ENCODE data around the gene PRIM2.
"Not testable (repeated sequence)": the region's sequence is repeated elsewhere in the genome, so short reads cannot be mapped to it uniquely, and the experiment has no call there.

PRIM2 gene

GRCh38 chr6:57500368-57501021 lies 183.1 kb downstream of the PRIM2 start:
- intact Hi-C loops (cut with micrococcal nuclease), result not testable (repeated sequence)

GRCh38 chr6:57502387-57502786 lies 185.0 kb downstream of the PRIM2 start:
- H3K36me3 Mint-ChIP-seq (ENCODE audit: low read depth); intact Hi-C loops (cut with micrococcal nuclease); H3K4me3 Mint-ChIP-seq; H3K27me3 Mint-ChIP-seq; H3K27ac Mint-ChIP-seq; H3K9me3 Mint-ChIP-seq; H3K4me1 Mint-ChIP-seq (ENCODE audit: low read depth): not testable (repeated sequence)

More at GRCh38 chr6:57500368-57501021, 183.1 kb downstream of the PRIM2 start:
- not testable (repeated sequence) for H3K27ac Mint-ChIP-seq; H3K4me3 Mint-ChIP-seq; H3K36me3 Mint-ChIP-seq (ENCODE audit: low read depth); H3K4me1 Mint-ChIP-seq (ENCODE audit: low read depth); H3K27me3 Mint-ChIP-seq; H3K9me3 Mint-ChIP-seq

- H3K27ac Mint-ChIP-seq; H3K9me3 Mint-ChIP-seq; H3K27me3 Mint-ChIP-seq; H3K4me1 Mint-ChIP-seq (ENCODE audit: low read depth); H3K4me3 Mint-ChIP-seq; intact Hi-C loops (cut with micrococcal nuclease); H3K36me3 Mint-ChIP-seq (ENCODE audit: low read depth): not testable (repeated sequence)
These were observed 187.8 kb downstream of the PRIM2 start for GRCh38 chr6:57505251-57505650.

GRCh38 chr6:57510390-57510789 lies 193.0 kb downstream of the PRIM2 start:
- H3K27ac Mint-ChIP-seq; H3K27me3 Mint-ChIP-seq; H3K9me3 Mint-ChIP-seq; intact Hi-C loops (cut with micrococcal nuclease); H3K4me3 Mint-ChIP-seq; H3K4me1 Mint-ChIP-seq (ENCODE audit: low read depth); H3K36me3 Mint-ChIP-seq (ENCODE audit: low read depth): not testable (repeated sequence)

GRCh38 chr6:57515171-57515570 lies 197.7 kb downstream of the PRIM2 start:
- H3K4me3 Mint-ChIP-seq; H3K9me3 Mint-ChIP-seq; H3K36me3 Mint-ChIP-seq (ENCODE audit: low read depth); H3K27ac Mint-ChIP-seq; intact Hi-C loops (cut with micrococcal nuclease); H3K4me1 Mint-ChIP-seq (ENCODE audit: low read depth); H3K27me3 Mint-ChIP-seq: not testable (repeated sequence)

- H3K4me3 Mint-ChIP-seq; H3K27me3 Mint-ChIP-seq; H3K36me3 Mint-ChIP-seq (ENCODE audit: low read depth); H3K27ac Mint-ChIP-seq; intact Hi-C loops (cut with micrococcal nuclease); H3K4me1 Mint-ChIP-seq (ENCODE audit: low read depth); H3K9me3 Mint-ChIP-seq: not testable (repeated sequence)
These were observed 198.4 kb downstream of the PRIM2 start for GRCh38 chr6:57515845-57516244.

- H3K27me3 Mint-ChIP-seq; H3K27ac Mint-ChIP-seq; H3K9me3 Mint-ChIP-seq; H3K36me3 Mint-ChIP-seq (ENCODE audit: low read depth); H3K4me3 Mint-ChIP-seq; H3K4me1 Mint-ChIP-seq (ENCODE audit: low read depth); intact Hi-C loops (cut with micrococcal nuclease): not testable (repeated sequence)
These were observed 199.3 kb downstream of the PRIM2 start for GRCh38 chr6:57516776-57517175.

- H3K27me3 Mint-ChIP-seq; H3K4me1 Mint-ChIP-seq (ENCODE audit: low read depth); H3K36me3 Mint-ChIP-seq (ENCODE audit: low read depth); H3K9me3 Mint-ChIP-seq; H3K4me3 Mint-ChIP-seq; intact Hi-C loops (cut with micrococcal nuclease); H3K27ac Mint-ChIP-seq: not testable (repeated sequence)
These were observed 201.8 kb downstream of the PRIM2 start for GRCh38 chr6:57519198-57519597.

GRCh38 chr6:57521085-57521484 lies 203.7 kb downstream of the PRIM2 start:
- H3K9me3 Mint-ChIP-seq; H3K36me3 Mint-ChIP-seq (ENCODE audit: low read depth); H3K27ac Mint-ChIP-seq; H3K27me3 Mint-ChIP-seq; H3K4me3 Mint-ChIP-seq; intact Hi-C loops (cut with micrococcal nuclease); H3K4me1 Mint-ChIP-seq (ENCODE audit: low read depth): not testable (repeated sequence)

- H3K4me3 Mint-ChIP-seq; H3K4me1 Mint-ChIP-seq (ENCODE audit: low read depth); H3K27ac Mint-ChIP-seq; H3K36me3 Mint-ChIP-seq (ENCODE audit: low read depth); H3K9me3 Mint-ChIP-seq; intact Hi-C loops (cut with micrococcal nuclease); H3K27me3 Mint-ChIP-seq: not testable (repeated sequence)
These were observed 205.8 kb downstream of the PRIM2 start for GRCh38 chr6:57523221-57523620.

GRCh38 chr6:57529755-57530154 lies 212.3 kb downstream of the PRIM2 start:
- H3K36me3 Mint-ChIP-seq (ENCODE audit: low read depth); H3K27ac Mint-ChIP-seq; H3K4me3 Mint-ChIP-seq; H3K27me3 Mint-ChIP-seq; H3K4me1 Mint-ChIP-seq (ENCODE audit: low read depth); intact Hi-C loops (cut with micrococcal nuclease); H3K9me3 Mint-ChIP-seq: not testable (repeated sequence)

GRCh38 chr6:57532660-57533059 lies 215.2 kb downstream of the PRIM2 start:
- intact Hi-C loops (cut with micrococcal nuclease); H3K27me3 Mint-ChIP-seq; H3K9me3 Mint-ChIP-seq; H3K4me3 Mint-ChIP-seq; H3K27ac Mint-ChIP-seq; H3K36me3 Mint-ChIP-seq (ENCODE audit: low read depth); H3K4me1 Mint-ChIP-seq (ENCODE audit: low read depth): not testable (repeated sequence)

GRCh38 chr6:57535121-57535520 lies 217.7 kb downstream of the PRIM2 start:
- intact Hi-C loops (cut with micrococcal nuclease); H3K4me1 Mint-ChIP-seq (ENCODE audit: low read depth); H3K4me3 Mint-ChIP-seq; H3K27me3 Mint-ChIP-seq; H3K36me3 Mint-ChIP-seq (ENCODE audit: low read depth); H3K27ac Mint-ChIP-seq; H3K9me3 Mint-ChIP-seq: not testable (repeated sequence)

GRCh38 chr6:57535994-57536393 lies 218.6 kb downstream of the PRIM2 start:
- H3K9me3 Mint-ChIP-seq; H3K27ac Mint-ChIP-seq; H3K4me3 Mint-ChIP-seq; H3K27me3 Mint-ChIP-seq; H3K36me3 Mint-ChIP-seq (ENCODE audit: low read depth); H3K4me1 Mint-ChIP-seq (ENCODE audit: low read depth); intact Hi-C loops (cut with micrococcal nuclease): not testable (repeated sequence)

GRCh38 chr6:57537916-57538315 lies 220.5 kb downstream of the PRIM2 start:
- H3K27ac Mint-ChIP-seq; H3K4me3 Mint-ChIP-seq; H3K36me3 Mint-ChIP-seq (ENCODE audit: low read depth); H3K27me3 Mint-ChIP-seq; H3K9me3 Mint-ChIP-seq; intact Hi-C loops (cut with micrococcal nuclease); H3K4me1 Mint-ChIP-seq (ENCODE audit: low read depth): not testable (repeated sequence)
